Skeletal muscle tissue (tissue), 4 donors: ENCODE measurements around the gene RELA. TPM values are rescaled to one million over a fixed set of nuclear protein-coding genes. Genes with fewer than 3 reads are reported as not detected.
"Not testable (repeated sequence)": the region's sequence is repeated elsewhere in the genome, so short reads cannot be mapped to it uniquely, and the experiment has no call there.

Experiments used
- H3K27ac ChIP-seq: one replicate; pipeline ENCODE4 v1.7.0; 2013; ENCODE audit warnings: mild to moderate bottlenecking, low read depth, low read length, inconsistent platforms
- H3K27me3 ChIP-seq, 3 donors: one replicate each; pipeline ENCODE4 v1.7.0; 2013; ENCODE audit warnings: low read length in 3 of 3; ENCODE audit not compliant: control insufficient read depth in 3 of 3, insufficient read depth in 3 of 3
- H3K36me3 ChIP-seq, 3 donors: one replicate each; pipeline ENCODE4 v1.7.0; 2013; ENCODE audit warnings: low read length in 3 of 3; ENCODE audit not compliant: control insufficient read depth in 3 of 3, insufficient read depth in 3 of 3
- H3K4me1 ChIP-seq, 3 donors: one replicate each; pipeline ENCODE4 v1.7.0; 2013; ENCODE audit warnings: low read length in 3 of 3, mild to moderate bottlenecking in 3 of 3; ENCODE audit not compliant: control insufficient read depth in 3 of 3, insufficient read depth in 3 of 3
- H3K4me3 ChIP-seq, 3 donors: one replicate each; pipeline ENCODE4 v1.7.0; 2013; ENCODE audit warnings: low read length in 3 of 3
- H3K9ac ChIP-seq, 3 donors: one replicate each; pipeline ENCODE4 v1.7.0; 2013; ENCODE audit warnings: low read length in 3 of 3, mild to moderate bottlenecking in 3 of 3, moderate library complexity in 2 of 3, low read depth in 1 of 3
- H3K9me3 ChIP-seq, 3 donors: one replicate each; pipeline ENCODE4 v1.7.0; 2013; ENCODE audit warnings: low read length in 3 of 3; ENCODE audit not compliant: control insufficient read depth in 3 of 3
- total RNA-seq: library from RNA; depleted of rRNA; stranded (reverse); fragments of >200 nt; gene quantifications from one replicate; pipeline ENCODE4 v1.2.3, GENCODE V29; 2014
- donor health status: Osteomylitis.

Gene RELA
- total RNA-seq, 1 donor from 2014 or later, result 13.0 TPM

- no peaks in the 10 kb centered on the region for H3K9me3 ChIP-seq
- H3K36me3 ChIP-seq, result no peaks in the 10 kb centered on the region
- no peak overlapping the region for H3K27ac ChIP-seq
- peaks cover 0 to 4% (median 0%) of the 10 kb centered on the region in 3 donors for H3K27me3 ChIP-seq
- H3K4me1 ChIP-seq, result peaks cover 0 to 5% (median 0%) of the 10 kb centered on the region in 3 donors
- no peak overlapping the region for H3K9ac ChIP-seq
- no peak overlapping the region for H3K4me3 ChIP-seq
Observed at GRCh38 chr11:65700399-65700798, 37.7 kb upstream of the RELA start.

- Histone ChIP-seq H3K27ac (no peak overlapping the region), H3K36me3 (no peaks in the 10 kb centered on the region), H3K9ac (no peak overlapping the region), H3K9me3 (no peaks in the 10 kb centered on the region), H3K4me3 (no peak overlapping the region), H3K27me3 (peaks cover 0 to 4% (median 0%) of the 10 kb centered on the region in 3 donors), H3K4me1 (peaks cover 0 to 5% (median 0%) of the 10 kb centered on the region in 3 donors)
Observed at GRCh38 chr11:65699306-65699705, 36.6 kb upstream of the RELA start.

GRCh38 chr11:65698205-65698604 is 35.5 kb upstream of the RELA start:
- Histone ChIP-seq H3K27me3 (peaks cover 0 to 4% (median 0%) of the 10 kb centered on the region in 3 donors), H3K9me3 (no peaks in the 10 kb centered on the region), H3K36me3 (no peaks in the 10 kb centered on the region), H3K27ac (no peak overlapping the region), H3K4me3 (no peak overlapping the region), H3K9ac (no peak overlapping the region), H3K4me1 (peaks cover 0 to 7% (median 5%) of the 10 kb centered on the region in 3 donors)

GRCh38 chr11:65696802-65697552 is 34.3 kb upstream of the RELA start:
- Histone ChIP-seq H3K9ac (no peak overlapping the region), H3K4me1 (peaks cover 0 to 7% (median 5%) of the 10 kb centered on the region in 3 donors), H3K36me3 (no peaks in the 10 kb centered on the region), H3K9me3 (no peaks in the 10 kb centered on the region), H3K27me3 (peaks cover 0 to 4% (median 0%) of the 10 kb centered on the region in 3 donors), H3K4me3 (no peak overlapping the region), H3K27ac (no peak overlapping the region)

GRCh38 chr11:65695459-65696241 is 32.9 kb upstream of the RELA start:
- Histone ChIP-seq H3K9ac (no peak overlapping the region), H3K36me3 (no peaks in the 10 kb centered on the region), H3K9me3 (no peaks in the 10 kb centered on the region), H3K27ac (no peak overlapping the region), H3K27me3 (peaks cover 0 to 4% (median 0%) of the 10 kb centered on the region in 3 donors), H3K4me1 (peaks cover 0 to 7% (median 5%) of the 10 kb centered on the region in 3 donors), H3K4me3 (no peak overlapping the region)

GRCh38 chr11:65692367-65692766 is 29.7 kb upstream of the RELA start:
- Histone ChIP-seq H3K27me3 (no peaks in the 10 kb centered on the region), H3K4me1 (peaks cover 0 to 7% (median 5%) of the 10 kb centered on the region in 3 donors), H3K27ac (no peak overlapping the region), H3K4me3 (no peak overlapping the region), H3K9ac (no peak overlapping the region), H3K36me3 (no peaks in the 10 kb centered on the region), H3K9me3 (no peaks in the 10 kb centered on the region)

- H3K27ac ChIP-seq, H3K4me1 ChIP-seq, H3K36me3 ChIP-seq, H3K9me3 ChIP-seq, H3K9ac ChIP-seq, H3K27me3 ChIP-seq, H3K4me3 ChIP-seq: not testable (repeated sequence)
Observed at GRCh38 chr11:65691847-65692246, 29.1 kb upstream of the RELA start.

- H3K4me3 ChIP-seq, result no peak overlapping the region
- no peaks in the 10 kb centered on the region for H3K36me3 ChIP-seq
- H3K27me3 ChIP-seq, result no peaks in the 10 kb centered on the region
- H3K9me3 ChIP-seq, result no peaks in the 10 kb centered on the region
- H3K4me1 ChIP-seq, result no peaks in the 10 kb centered on the region
- no peak overlapping the region for H3K27ac ChIP-seq
- no peak overlapping the region for H3K9ac ChIP-seq
Observed at GRCh38 chr11:65685981-65686380, 23.3 kb upstream of the RELA start.

GRCh38 chr11:65683480-65683879 is 20.8 kb upstream of the RELA start:
- H3K9me3 ChIP-seq, H3K36me3 ChIP-seq, H3K9ac ChIP-seq, H3K4me1 ChIP-seq, H3K4me3 ChIP-seq, H3K27ac ChIP-seq, H3K27me3 ChIP-seq: not testable (repeated sequence)

- no peaks in the 10 kb centered on the region for H3K27me3 ChIP-seq
- H3K27ac ChIP-seq, result no peak overlapping the region
- H3K9ac ChIP-seq, result no peak overlapping the region
- H3K9me3 ChIP-seq, result no peaks in the 10 kb centered on the region
- no peak overlapping the region for H3K4me3 ChIP-seq
- H3K4me1 ChIP-seq, result no peaks in the 10 kb centered on the region
- H3K36me3 ChIP-seq, result no peaks in the 10 kb centered on the region
Observed at GRCh38 chr11:65680192-65680743, 17.6 kb upstream of the RELA start.
